ENCODE results near the gene ECI1.

The ECI1 gene

GRCh38 chr16:2232094-2232990 is 19.0 kb downstream of the ECI1 start:
- no peak for DNase-seq

- DNase-seq = no peak
Measured at GRCh38 chr16:2231016-2231931, 20.1 kb downstream of the ECI1 start.

- DNase-seq = no peak
Measured at GRCh38 chr16:2230376-2230775, 21.0 kb downstream of the ECI1 start.

GRCh38 chr16:2229632-2230250 is 21.6 kb downstream of the ECI1 start:
- no peak for DNase-seq

- DNase-seq = no peak
Measured at GRCh38 chr16:2229091-2229490, 22.3 kb downstream of the ECI1 start.

GRCh38 chr16:2228161-2228824 is 23.1 kb downstream of the ECI1 start:
- DNase-seq = no peak

GRCh38 chr16:2226918-2227317 is 24.5 kb downstream of the ECI1 start:
- no peak for DNase-seq

- no peak for DNase-seq
Measured at GRCh38 chr16:2226245-2226793, 25.1 kb downstream of the ECI1 start.

- peak; percentile 66 for DNase-seq
Measured at GRCh38 chr16:2223942-2224486, 27.4 kb downstream of the ECI1 start.

GRCh38 chr16:2223221-2223941 is 28.0 kb downstream of the ECI1 start, which contains the start of gene E4F1:
Gene E4F1, plus strand, starts transcription at chr16:2223591. Its CDS starts 23 bp downstream, at chr16:2223614.
- peak; percentile 99 for DNase-seq

GRCh38 chr16:2216330-2216729 is 35.1 kb downstream of the ECI1 start:
- DNase-seq = no peak

- DNase-seq = no peak
Measured at GRCh38 chr16:2214719-2214968, 36.7 kb downstream of the ECI1 start, which contains the start of gene PGP. Gene PGP, minus strand, starts transcription at chr16:2214840. Its CDS starts 63 bp downstream, at chr16:2214777.

GRCh38 chr16:2213817-2214718 is 37.3 kb downstream of the ECI1 start:
- DNase-seq = no peak

- DNase-seq = no peak
Measured at GRCh38 chr16:2212362-2213324, 38.7 kb downstream of the ECI1 start.

- no peak for DNase-seq
Measured at GRCh38 chr16:2211923-2212347, 39.5 kb downstream of the ECI1 start.

GRCh38 chr16:2210386-2211365 is 40.7 kb downstream of the ECI1 start, which contains the start of gene BRICD5:
Gene BRICD5, minus strand, starts transcription at chr16:2210863. Its CDS starts 30 bp downstream, at chr16:2210833.
- DNase-seq = no peak

- no peak for DNase-seq
Measured at GRCh38 chr16:2210009-2210332, 41.4 kb downstream of the ECI1 start.

Data from hematopoietic multipotent progenitor cell treated with erythropoietin and hydrocortisone succinate and interleukin-3 and kit ligand, for 8 days (in vitro differentiated cells).